ENCODE measurements around the gene ICA1.
A peak's percentile ranks its signal among the peaks of the same experiment; 100 is the strongest.
"Not testable (repeated sequence)": the region's sequence is repeated elsewhere in the genome, so short reads cannot be mapped to it uniquely, and the experiment has no call there.

Gene ICA1

DNA sequence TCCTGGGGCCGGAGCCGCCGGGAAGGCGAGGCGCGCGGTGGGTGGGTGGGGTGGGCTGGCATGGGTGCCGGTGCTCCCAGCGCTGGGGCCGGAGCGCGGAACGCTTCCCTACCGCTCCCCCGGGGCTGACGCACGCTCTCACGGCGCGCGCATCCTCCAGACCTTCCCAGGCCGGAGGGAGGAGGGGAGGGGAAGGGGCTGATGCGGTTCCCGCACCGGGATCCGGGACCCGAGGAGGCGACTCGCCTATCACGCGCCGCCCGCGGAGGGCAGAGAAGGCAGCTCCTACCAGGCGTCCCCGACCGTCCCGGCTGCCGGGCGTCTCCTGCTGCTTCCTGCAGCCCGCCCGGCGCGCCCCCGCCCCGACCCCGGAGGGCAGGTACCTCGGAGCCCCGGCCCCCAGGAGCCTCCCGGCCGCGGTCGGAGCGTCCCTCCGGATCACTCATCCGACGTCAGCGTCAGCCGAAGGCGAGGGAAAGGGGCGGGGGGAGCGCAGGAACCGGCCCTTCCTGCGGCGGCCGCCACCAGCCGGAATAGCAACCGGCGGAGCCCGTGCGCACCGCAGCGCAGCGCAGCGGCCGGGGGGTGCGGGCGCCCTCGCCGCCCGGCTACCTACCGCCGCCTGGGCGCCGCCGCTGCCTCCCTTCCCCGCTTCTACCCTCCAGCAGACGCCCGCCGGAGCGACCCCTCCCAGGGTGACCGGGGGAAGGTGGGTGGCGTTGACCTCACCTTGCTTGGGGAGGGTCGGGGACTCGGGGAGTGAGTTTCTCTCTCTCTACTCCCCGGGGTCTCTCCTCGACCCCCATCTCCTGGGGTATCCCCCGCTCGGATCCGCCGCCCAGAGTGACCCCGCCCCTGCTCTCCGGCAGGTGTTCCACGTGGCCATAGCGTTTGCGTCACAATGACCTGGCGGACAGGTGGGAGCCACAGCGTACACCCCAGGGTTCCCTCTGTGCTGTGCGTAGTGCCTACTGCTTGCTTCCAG lies at the start of gene ICA1:
Gene ICA1 (minus strand): TSS at position 457 of the 985 bp plus-strand sequence. CDS start 26,241 bp downstream, outside the sequence.
- DNase-seq (ENCODE audit: low read depth in 2 of 2), result peak in 1 of 2 donors; percentile 17

DNA sequence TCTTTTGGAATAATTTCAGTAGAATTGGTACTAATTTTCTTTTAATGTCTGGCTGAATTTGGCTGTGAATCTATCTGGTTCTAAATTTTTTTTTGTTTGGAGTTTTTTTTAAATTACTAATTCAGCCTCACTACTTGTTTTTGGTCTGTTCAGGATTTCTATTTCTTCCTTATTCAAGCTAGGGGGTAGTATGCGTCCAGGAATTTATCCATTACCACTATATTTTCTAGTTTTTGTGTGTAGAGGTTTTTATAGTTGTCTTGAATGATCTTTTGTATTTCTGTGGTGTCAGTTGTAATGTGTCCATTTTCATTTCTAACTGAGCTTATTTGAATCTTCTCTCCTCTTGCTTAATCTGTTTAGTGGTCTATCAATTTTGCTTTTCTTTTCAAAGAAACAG lies 48.9 kb upstream of the ICA1 start:
- no peak for DNase-seq (ENCODE audit: low read depth in 2 of 2)

DNA sequence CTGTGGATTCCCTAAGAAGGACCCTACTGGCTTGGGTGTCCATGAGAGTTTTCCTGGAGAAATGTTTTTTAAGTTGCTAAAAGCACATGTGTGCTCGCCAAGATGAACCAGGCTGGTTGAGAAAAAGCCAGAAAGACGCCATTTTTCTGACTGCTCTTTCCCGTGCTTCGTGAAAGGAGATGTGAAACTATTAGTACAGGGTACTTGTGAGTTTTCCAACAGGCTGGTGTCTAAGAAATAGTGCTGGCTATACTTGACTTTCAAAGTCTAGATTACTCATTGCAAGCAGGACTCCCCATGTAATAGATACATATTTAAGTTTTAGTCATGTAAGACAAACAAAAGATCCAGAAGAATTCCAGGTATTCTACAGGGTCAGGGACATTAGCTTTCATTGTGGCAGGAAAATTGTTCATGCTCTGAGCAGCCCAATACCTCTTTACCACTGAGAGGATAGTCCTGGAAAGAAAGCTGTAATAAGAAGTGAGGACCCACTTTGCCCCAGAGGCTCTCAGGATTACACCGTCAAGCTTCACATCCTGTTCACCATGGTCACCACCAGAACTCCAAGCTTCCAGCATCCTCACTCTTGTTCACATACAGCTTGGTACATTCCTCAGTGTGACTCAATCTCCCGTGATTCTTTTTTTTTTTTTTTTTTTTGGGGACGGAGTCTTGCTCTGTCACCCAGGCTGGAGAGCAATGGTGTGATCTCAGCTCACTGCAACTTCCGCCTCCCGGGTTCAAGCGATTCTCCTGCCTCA lies 43.8 kb upstream of the ICA1 start:
- DNase-seq (ENCODE audit: low read depth in 2 of 2), result no peak

DNA sequence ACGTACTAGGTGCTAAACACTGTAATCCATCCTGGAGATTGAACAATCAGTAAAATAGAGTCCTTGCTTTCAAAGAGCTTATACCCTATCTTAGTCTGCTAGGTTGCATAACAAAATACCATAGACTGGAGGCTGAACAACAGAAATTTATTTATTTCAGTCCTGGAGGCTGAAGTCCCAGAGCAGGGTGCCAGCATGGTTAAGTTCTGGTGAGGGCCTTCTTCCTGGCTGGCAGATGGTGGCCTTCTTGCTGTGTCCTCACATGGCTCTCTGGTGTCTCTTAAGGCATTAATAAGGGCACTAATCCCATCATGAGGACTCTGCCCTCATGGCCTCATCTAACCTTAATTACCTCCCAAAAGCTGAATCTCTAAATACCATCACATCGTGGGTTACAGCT lies 43.1 kb upstream of the ICA1 start:
- DNase-seq (ENCODE audit: low read depth in 2 of 2), result no peak

DNA sequence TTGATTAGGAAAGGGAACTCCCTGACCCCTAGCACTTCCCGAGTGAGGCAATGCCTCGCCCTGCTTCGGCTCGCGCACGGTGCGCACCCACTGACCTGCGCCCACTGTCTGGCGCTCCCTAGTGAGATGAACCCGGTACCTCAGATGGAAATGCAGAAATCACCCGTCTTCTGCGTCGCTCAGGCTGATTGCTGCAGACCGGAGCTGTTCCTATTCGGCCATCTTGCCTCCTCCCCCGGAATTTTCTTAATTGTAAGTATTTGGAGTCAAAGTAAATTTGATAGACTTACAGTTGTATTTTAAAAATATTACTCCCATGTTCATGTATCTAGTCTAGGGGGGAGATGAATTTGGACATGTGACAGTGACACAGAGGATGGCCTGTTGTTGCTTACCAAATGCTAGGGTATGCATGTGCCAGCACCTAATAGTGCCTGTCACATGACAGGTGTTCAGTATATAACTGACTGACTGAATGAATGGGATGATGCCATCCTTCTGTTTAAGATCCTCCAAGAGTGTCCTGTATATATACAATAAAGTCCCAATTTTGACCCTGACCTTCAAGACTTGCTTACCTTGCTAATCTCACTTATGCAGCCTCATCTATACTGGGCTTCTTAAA lies 42.0 kb upstream of the ICA1 start:
- no peak for DNase-seq (ENCODE audit: low read depth in 2 of 2)

DNA sequence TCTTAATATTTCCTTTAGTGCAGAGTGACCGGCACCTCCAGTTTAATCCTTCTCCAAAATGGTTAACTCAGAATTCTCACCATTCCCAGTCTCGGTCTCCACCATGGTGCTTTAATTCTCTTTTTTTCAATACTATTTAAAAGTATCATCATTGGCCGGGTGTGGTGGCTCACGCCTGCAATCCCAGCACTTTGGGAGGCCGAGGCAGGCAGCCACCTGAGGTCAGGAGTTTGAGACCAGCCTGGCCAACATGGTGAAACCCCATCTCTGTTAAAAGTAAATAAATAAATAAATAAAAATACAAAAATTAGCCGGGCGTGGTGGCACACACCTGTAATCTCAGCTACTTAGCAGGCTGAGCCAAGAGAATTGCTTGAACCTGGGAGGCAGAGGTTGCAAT lies 35.1 kb upstream of the ICA1 start:
- DNase-seq (ENCODE audit: low read depth in 2 of 2), result not testable (repeated sequence)

DNA sequence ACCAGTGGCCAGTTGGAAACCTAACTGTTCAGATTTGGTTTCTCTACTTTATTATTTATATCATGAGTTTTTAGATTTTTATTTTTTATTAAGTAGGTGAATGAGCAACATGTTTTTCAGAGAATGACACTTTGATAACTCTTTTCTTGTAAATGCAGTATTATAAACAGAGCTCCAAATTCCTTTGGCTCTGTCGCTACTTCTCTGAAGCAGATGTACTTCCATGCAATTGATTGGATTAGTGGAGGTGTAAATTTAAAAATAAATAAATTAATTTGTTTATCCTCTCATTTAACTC lies 34.3 kb upstream of the ICA1 start:
- no peak for DNase-seq (ENCODE audit: low read depth in 2 of 2)

DNA sequence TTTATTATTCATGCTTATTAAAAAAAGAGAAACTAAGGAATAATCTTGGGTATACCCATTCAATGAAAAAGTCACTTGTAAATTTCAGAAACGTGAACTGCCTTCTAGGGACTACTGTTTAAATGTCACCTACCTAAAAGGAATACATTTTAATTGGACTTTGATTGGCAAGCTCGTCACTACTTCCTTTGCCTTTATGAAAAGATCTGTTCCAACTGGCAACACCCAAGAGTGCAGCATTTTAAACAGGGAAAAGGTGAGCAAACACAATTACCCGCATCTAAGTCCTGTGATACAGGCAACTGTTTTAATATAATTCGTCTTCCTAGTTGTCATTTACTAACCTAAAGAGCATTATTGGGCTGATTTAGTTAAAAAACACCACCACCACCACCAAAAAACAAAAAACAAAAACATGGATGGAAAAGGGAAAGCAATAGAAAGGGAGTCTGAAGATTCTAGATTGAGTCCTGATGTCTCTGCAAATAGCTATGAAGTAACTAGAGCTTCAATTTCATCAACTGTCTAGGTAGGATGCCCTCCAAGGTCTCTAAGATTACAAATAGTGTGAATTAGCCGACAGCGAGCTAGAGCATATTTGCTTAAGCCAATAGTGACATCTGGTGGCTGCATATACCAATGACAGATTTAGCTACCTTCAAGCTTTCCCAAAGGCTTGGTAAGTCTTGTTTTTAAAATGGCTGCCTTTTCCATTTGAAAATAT lies 33.8 kb upstream of the ICA1 start:
- peak in 1 of 2 donors; percentile 12 for DNase-seq (ENCODE audit: low read depth in 2 of 2)

DNA sequence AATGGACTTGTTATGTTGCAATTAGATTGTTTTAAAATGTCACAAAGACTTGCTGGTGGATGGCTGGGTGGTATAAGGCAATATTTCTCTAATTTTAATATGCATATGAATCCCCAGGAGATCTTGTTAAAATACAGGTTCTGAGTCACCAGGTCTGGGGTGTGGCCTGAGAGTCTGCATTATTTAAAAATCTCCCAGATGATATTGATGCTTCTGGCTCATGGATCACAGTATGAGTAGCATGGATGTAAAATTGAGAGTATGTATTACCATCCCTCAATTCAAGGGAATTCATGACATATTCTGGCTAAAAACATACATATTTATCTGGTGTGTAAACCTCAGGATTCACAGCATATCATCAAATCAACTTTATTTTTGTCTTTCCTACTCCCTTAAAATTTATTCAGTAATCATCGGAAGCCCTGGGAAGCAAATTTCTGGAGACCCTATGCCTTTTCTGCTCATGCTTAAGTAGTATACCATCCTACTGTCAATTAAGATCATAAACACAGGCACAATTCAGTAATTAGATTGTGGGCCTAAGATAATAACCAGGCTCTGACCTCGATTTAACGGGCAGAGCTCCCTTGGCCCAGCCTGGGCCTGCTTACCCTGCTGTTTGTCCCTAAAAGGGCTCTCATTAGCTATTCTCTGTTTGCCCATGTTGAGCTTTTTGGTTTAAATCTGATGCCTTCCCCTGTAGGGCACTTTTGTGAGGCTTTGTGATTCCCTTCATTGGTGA lies 29.6 kb upstream of the ICA1 start:
- no peak for DNase-seq (ENCODE audit: low read depth in 2 of 2)

DNA sequence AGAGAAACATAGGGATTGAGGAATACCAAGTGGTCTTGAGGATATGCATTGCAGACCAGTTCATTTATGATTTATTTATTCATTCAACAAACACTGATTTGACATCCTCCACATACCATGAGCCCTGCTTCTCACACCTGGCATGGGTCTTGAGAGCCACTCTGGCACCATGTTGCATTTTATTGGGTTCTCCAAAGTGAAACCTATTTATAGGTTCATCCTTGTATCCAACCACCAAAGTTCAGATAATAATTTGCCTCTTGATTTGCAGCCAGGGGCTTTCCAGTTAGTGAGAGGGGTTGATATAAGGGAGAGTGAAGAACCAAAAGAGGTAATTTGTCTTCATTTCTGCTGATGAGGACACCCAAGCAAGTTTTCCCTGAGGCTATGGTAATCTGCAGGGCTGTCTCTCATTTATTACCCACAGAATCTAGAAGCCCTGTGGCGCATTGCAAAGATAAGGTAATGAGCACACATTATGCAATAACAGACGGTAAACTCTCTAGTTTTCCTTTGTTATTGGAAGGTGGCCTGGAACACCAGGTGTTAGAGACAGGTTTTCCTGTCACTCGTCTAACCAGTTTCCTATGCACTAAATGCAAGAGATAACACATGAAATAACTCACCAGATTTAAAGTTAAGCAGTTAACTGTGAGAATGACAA lies 28.8 kb upstream of the ICA1 start:
- no peak for DNase-seq (ENCODE audit: low read depth in 2 of 2)

DNA sequence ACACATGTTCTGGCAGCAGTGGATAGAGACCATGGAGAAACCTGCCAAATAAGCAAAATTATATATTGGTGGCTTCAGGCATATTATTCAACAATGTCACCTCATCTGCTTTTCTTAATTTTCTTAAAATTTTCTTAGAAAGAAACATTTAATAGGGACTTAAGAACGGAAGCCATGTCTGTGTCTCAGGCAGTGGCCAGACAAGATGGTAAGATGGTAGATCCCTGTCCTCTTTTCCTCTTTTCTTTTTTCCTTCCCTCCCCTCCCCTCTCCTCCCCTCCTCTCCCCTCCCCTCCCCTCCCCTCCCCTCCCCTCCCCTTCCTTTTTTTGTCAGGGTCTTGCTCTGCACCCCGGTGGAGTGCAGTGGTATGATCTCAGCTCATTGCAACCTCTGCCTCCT lies 24.2 kb upstream of the ICA1 start:
- DNase-seq (ENCODE audit: low read depth in 2 of 2), result no peak

DNA sequence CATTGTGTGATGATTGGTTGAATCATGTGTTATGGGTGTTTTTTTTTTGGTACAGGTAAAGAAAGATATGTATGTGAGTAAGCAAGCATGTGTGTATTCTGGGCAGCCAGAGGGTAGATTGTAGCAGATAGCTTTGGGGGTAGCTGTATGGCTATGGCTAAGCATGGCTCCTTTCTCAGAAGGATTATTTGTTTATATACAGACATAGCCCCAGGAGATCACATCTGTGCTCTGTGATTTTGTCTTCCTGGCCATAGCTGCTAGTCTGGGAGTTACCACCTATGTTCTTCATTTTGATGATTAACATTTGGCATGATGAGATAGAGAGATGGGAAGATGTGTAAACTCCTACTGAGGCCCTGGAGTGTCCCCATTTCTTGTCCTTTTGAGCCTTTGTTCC lies 23.2 kb upstream of the ICA1 start:
- no peak for DNase-seq (ENCODE audit: low read depth in 2 of 2)

DNA sequence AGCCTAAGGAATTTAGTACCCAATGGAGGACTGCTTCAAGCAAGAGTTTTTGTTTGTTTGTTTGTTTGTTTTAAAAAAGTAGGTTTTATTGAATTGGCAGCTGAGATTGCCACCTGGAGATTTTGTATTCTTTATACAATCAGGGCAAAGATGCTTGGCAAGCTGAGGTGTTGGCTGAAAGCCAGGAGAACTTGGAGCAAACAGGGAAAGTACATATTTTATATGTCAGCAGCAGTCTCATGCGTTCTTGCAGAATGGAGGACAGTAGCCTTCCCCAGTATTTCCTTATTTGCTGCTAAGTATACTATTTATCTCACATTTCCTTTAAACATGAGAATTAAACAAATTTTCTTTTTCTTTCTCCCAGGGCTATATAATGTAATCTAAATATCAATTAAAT lies 22.6 kb upstream of the ICA1 start:
- no peak for DNase-seq (ENCODE audit: low read depth in 2 of 2)

DNA sequence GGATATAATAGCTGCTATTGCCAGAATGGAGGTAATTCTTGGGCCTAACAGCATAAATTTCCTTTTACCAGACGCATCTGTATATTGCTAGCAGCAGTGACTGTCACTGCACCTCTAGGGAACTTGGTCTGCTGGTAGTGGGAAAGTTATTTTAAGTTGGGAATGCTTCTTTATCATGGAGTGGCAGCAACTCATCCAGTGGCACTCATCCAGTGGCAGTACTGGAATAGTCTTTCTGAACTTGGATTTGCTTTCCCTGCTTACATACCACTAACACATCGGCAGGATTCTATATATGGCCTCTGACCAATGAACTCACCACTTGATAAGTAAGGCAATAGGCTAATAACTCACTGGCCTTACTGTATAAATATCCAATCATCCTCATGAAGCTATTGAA lies 22.0 kb upstream of the ICA1 start:
- no peak for DNase-seq (ENCODE audit: low read depth in 2 of 2)

DNA sequence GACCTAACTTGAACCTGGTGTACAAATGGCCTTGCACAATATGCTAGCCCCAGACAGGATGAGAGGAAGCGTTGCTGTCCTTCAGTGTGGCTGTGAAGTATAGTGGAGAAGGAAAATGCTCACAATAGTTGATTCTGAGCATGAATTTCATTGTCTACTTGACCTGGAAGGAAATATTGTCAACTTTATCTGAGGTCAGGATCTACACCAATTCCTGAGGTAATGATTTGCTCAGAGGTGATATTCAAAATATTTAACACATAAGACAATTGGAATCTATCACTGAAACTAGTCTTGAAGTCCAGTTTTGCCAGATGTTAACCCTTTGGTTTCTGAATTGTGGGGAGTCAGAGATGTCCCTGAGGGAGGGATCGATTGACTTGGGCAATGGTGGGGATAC lies 20.9 kb upstream of the ICA1 start:
- DNase-seq (ENCODE audit: low read depth in 2 of 2), result no peak

DNA sequence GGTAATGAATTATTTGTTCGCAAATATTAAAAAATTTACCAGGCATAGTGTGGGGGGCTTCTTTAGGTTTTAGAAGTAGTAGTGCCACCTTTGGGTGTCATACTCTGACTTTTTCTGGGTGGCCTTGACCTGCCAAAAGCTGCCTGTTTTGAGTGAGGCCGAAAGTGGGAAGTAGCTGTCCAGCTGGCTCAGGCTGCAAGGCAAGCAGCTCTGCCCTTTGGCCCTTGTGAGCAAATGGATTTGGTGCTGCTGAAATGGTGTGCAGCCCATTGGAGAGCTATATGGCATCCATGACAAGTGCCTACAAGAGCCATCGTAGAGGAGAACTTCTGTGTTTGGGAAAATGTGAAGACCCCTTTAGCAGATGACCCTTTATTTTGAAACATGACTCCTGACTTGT lies 20.2 kb upstream of the ICA1 start:
- DNase-seq (ENCODE audit: low read depth in 2 of 2), result no peak

DNA sequence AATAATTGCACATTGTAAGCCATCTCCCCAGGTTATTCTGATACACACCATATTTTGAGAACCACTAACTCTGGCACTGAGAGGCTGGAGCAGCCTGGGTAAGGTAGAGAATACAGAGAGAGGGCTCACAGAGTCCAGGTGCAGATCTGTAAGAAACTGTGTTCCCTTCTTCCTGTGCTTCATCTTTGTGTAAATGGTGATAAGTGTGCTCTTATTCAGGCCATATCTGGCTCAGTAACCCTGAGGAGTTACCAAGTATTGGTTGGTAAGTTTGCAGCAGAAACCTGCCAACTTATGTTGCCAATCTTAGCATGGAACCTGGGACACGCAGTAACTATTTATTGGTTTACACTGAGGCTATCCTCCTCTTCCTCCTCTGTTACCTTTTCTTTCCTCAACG lies 16.2 kb upstream of the ICA1 start:
- no peak for DNase-seq (ENCODE audit: low read depth in 2 of 2)

DNA sequence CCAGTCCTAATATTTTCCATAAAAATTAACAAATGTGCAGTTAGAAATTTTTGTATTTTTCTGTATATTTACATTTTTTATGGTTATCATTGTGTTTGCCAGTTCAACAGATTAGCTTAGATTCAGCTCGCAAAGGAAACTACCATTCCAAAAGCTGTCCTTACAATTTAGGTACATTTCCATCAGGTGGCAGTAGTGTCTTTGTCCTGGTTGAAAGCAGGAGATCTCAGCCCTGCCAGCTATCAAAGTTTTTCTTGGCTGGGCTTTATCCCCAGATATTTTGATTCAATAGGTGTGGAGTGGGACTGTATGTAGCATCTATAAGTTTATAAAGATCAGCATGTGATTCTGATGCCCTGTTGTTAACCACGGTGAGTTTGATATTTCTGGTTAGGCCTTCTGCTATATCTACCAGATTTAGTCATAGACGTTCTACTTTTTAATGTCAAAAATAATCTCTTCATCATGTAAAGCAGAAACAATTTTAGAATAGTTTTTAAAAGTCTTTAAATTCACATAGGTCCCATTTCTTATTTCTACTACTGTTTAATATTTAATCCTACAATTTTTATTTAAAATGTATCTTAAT lies 15.5 kb upstream of the ICA1 start:
- no peak for DNase-seq (ENCODE audit: low read depth in 2 of 2)

DNA sequence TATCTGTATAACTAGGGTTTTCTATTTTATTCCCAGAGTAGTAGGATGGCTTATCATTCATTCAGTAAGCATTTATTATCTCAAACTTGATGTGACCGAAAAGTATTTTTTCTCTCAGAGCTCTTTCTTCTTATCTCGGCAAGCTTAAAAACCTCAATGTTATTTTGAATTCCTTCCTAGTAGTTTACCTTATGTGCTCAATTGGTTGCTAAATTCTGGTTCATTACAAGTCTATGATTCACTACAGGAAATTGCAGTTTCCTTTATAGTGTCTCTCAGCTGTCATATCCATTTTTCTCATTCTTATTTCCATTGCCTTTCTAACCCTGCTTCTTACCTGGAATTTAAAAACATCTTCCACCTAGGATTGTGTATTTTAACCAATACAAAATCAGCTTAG lies 12.6 kb upstream of the ICA1 start:
- DNase-seq (ENCODE audit: low read depth in 2 of 2), result no peak

DNA sequence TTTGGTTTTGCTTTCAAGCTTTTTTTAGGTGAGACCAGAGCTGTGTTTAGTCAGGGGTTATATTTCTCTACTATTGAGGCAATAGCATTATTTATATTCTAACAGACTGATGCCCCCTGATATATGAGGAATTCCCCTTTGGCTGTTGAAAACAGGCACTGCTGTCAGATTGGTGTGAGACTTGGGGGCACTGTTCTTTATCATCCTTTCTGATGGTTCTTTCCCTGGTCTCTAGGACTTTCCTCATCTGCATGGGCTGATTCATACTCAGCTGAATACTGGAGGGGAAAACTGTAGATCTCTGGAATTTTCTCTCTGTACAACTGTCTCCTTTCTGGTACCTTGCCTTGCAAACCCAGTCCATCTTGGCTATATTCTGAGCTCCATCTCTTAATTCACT lies 10.0 kb upstream of the ICA1 start:
- DNase-seq (ENCODE audit: low read depth in 2 of 2), result no peak

All from stimulated activated CD4-positive, alpha-beta T cell treated with anti-CD3 and anti-CD28 coated beads, Interleukin-1b, Interleukin-23, amount 100 ng/mL, for 4 hours (primary cell).